NOMO-1 treated with dmso at 0.1 percent for 144 hours (cell line): ENCODE results near the gene CHRNA1.

Experiments used
- DNase-seq: peaks from one replicate; lab custom pipeline; 2025; ENCODE audit not compliant: unreplicated experiment; lab: John Stamatoyannopoulos, UW

CHRNA1 gene

DNA sequence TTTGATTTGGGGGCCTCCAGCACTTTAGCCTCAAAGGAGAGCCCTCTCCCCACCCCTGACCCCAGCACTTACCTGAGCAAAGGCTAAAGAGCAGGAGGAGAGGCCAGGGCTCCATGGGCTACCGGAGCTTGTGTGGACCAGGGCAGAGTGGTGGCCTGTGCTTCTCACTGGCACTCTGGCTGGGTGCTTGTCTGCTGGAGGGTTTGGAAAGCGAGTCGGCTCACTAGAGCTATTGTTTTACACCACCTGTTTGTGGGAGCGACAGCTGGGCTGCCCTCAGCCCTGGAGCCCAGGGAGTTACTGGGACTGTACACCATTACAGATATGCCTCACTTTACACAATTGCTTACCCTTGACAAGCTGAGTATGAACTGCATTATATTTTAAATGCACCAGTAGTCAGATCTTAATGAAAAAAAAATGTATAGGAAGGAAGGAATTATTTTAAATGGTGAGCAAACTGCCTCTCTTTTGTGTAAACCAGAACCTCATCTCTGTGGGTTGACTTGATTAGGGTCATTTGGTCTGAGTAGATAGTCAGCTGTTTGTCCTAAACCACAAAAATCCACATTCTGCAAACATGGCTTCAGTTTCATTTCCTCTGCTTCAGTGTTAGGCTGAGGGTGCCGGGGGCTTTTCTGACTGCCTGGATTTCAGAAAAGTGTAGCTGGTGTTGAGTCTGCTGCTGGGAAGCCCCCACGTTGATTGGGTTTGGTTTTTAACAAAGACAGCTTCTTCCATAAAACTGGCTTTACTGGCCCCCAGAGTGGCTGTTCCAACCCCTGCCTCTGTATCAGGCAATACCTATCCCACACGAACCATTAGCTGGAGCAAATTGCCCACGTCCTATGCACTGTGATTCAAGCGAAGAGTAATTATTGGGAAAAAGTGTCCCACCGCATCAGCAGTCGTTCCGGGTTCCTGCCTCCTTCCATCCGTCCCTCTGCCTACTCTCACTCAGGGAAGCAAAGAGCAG lies at the start of gene CHRNA1:
Gene CHRNA1, minus strand, starts transcription at position 193 of the 976 bp plus-strand sequence. Its CDS starts 78 bp downstream, at position 115.
- no peak for DNase-seq

DNA sequence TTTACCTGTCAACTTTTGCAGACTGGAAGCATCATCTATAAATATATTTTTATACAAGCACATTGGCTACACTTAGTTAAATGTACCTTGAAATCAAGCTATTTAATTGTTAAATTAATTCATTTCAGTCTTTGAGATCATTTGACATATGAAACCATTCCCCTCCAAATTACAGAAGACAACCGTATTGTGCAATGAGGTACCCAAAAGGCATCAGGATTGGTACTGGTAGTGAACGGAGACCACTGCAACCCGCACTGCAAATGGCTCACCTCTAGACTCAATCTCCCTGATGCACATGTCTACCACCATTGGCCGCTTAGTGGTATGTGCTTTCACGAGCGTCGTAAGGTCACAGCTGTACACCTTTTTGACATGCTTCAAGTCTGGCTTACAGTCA lies 47.8 kb upstream of the CHRNA1 start:
- no peak for DNase-seq

DNA sequence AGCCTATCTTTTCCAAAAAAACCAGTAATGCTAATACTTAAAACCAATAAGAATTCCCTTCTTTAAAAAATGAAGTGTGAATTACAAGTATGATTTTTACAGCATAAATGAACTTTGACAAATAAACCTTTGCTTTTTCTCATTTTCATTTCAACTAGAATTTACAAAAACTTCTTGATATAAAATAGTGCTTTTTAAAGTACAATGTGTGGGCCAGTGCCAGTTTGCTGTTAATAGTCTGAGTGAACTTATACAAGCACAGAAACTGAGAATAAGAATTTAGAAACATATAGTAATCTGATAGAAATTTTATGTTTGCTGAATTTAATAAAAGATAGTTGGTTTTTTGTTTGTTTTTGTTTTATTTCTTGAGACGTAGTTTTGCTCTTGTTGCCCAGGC lies 43.7 kb upstream of the CHRNA1 start:
- no peak for DNase-seq

DNA sequence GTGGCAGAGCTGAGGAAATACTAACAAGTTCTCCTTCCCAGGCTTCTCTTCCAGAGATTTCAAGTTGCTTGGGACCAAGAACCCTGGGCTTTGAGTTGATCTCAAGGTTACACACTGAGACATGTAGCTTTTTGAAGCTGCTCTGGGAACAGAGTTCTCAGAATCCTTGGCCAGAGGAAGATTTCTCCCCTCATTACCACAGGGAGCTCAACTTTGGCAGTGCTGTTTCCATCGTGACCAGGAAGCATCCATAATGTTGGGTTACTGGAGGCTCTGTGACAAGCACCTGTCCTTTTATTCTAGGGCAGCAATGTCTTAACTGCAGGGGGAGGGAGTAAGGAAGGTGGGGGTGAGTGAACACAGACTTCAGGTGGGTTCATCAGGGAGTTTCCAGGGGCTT lies 41.5 kb upstream of the CHRNA1 start:
- DNase-seq = no peak

DNA sequence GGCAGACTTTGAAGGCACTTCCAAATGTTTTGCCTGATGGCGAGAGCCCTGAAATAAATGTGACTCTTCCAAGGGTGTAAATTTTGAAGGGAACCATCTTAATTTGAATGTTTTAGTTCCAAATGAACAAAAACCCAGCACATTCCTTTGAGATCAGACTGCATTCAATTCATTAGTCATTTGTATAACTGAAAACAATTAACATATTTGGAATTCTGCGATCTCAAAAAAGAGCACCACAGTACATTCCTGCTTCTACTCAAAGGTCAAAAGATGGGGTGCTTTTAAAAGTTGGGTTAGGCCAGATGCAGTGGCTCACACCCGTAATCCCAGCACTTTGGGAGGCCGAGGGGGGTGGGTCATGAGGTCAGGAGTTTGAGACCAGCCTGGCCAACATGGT lies 38.2 kb upstream of the CHRNA1 start:
- DNase-seq = no peak

DNA sequence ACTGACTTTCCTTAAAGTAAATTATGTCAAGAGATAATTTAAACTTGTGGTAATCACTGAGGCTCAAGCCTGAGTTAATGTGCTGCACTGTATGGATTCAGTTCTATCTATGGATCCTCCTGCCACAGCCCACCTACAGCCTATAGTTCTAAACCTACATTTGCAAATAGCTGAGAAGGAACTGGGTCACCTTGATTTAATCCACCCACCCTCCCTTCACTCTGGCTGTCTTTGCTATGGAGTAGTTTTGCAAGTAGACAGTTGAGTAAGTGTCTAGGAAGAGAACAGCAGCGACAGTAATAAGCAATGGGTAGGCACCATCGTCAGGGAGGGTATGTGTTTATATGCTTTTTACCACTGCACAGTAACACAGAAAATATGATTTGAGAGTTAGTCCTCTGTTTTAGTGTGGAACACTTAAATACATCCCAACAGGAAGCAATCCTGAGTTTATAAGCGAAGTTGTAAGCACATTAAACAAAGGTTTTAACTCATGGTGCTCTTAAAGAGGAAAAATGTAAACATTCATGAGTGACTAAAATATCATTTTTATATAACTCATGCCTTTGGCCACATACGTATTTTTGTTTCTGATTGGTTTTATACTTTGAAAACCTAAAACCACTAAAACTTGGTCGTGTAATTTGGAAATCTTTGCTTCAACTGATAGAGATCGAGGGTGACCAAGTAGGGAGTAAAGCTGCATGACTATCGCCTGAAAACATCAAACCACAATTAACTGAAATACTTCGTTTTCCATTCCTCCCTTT lies 36.3 kb upstream of the CHRNA1 start:
- DNase-seq = no peak

DNA sequence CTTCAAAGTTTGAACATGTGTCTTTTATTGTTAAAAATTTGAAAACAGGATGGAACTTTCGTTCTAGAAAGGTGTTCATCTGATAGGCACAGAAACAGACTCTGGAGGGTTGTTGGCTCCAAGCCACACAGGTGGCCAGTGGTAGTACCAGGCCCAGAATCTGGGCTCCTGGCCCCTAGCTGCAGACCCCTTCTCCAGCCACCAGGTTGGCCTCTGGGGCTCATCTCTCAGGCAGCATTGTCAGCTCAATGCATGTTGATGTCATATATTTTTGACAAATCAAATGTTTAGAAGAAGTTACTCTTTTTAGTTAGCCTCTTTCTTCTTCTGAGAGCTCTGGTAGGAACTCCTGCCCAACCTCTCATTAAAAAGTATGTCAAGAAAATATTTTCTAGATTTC lies 34.5 kb upstream of the CHRNA1 start:
- DNase-seq = no peak

DNA sequence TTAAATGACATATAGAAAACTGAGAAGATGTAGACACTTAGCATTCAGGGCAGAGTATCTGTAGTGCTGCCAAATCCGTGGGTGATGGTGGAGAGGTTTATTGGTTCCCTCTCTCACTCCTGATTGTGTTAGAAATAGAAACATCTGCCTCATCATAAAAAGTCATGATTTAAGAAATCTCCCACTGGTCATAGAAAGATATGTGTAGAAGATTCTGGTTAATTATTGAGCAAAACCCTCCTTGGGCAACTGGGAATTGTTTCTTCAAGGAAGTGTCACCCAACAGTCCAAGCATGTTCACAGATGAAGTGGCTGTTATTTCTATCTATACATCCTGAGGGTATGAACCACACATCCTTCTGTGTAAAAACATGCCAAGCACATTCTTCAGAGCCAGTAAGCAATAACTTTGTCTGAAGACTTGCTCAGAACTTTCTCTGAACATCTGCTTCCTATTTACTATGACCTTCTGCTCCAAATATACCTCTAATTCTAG lies 33.6 kb upstream of the CHRNA1 start:
- DNase-seq = no peak

DNA sequence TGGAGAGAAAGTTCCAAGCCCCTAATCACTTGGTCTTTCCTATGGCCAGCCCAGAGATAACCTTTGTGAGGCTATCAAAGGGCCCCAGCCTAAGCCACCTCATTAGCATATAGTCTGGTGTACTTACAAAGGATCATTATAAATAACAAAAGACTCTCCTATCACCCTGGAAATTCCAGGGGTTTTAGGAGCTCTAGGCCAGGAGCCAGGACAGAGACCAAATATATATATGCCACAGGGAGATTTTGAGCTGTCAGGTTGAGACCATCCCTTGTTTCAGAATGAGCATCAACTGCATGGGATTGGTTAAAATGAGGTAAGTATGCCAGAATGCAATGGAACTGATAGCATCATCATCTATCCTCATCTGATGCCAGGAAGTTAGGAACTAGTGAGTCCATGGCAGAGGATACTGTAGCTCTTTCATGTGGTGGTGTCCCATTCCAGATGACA lies 32.1 kb upstream of the CHRNA1 start:
- no peak for DNase-seq

DNA sequence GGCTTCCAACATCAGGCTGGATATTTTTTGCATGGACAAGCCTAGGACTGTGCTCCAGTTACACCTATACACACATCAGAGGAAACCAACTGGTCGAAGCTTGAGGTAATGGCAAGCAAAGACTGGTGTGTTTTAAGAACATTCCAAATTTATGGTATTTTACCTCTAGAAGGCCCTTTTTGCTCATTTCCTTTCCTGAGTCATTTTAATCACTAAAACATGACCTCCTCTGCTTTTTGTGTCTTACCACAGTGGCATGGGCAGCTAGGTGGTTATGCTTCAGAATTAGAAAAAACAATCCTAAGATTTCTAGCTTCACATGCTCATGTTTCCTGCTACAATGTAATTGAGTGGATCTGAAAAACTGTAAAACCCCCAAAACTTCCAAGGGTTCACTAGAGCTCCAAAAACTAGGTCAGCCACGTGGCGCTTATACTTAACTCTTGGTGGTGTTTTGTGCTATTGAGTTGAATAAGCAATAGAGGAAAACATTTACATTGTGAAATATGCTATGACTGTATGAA lies 30.6 kb upstream of the CHRNA1 start:
- DNase-seq = no peak

DNA sequence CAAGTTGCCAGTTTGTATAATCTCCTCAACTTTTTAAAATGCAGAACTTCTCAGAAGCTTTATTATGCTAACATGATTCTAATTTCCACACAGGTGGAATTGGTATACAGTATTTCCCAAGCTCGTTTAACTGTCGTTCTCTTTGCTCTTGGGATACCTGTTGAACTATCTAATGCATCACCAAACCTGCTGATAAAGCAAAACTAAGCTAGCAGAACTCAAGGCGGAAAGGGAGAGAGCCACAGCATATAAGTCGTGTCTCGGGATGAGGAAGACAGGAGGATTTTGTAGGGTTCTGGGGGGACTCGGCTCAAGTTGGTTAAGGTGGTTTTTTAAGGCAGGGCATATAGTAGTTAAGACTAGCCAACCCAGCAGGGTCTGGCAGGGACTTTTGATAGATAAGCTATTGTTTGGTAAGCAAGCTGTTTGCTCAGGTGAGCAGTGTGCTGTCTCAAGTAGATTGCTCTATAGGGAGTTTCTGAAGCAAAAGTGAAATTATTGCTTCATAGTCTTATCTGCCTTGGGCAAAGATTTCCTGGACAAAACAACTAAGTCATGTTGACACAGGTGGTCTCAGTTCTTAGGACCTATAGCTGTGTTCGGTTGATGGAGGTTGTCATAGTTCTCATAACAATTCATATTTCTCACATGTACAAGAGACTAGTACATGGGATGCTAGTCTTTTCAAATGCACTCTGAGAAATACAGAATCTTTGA lies 28.2 kb upstream of the CHRNA1 start:
- no peak for DNase-seq

DNA sequence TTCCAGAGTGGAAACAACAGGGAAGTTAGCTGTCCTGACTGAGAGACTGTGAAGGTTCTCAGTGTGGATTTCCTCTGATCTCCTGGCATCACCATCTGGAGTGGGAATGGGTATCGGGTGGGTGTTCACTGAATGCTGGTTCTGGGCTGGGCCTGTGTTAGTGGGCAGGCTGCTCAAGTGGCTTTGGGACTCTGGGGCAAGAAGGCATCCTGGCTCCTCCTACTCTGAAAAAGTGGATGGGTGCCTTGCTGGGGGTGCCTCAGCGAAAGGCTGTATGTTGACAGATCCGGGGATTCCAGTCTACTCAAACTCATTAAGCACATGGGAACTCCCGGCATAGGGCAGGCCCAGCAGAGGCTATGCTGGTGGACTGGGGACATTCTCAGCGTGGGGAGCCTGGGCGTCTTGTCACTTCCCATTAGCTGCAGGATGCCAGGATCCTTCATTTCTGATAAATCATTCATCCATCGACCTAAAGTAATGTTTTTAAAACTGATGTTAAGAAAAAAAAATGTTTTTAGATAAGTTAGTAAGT lies 27.5 kb upstream of the CHRNA1 start:
- no peak for DNase-seq

DNA sequence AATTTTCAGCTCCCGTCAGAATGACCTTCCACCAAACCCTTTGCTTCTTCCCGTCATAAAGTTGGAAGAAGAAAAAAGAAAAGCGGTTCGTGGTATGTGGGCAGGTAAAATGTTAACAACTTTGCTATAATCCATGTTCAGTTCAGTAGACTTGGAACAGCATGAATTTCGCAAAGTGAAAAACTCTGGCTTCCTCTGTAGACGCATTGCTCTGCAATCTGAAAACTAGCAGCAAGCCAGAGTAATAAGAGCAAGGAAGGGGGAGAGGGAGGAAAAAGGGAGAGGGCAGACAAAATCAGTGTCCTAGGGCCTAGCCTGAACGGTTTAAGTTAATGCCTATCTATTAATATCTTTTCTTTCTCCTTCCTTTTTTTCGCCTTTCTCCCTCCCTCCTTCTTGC lies 26.7 kb upstream of the CHRNA1 start:
- DNase-seq = no peak

DNA sequence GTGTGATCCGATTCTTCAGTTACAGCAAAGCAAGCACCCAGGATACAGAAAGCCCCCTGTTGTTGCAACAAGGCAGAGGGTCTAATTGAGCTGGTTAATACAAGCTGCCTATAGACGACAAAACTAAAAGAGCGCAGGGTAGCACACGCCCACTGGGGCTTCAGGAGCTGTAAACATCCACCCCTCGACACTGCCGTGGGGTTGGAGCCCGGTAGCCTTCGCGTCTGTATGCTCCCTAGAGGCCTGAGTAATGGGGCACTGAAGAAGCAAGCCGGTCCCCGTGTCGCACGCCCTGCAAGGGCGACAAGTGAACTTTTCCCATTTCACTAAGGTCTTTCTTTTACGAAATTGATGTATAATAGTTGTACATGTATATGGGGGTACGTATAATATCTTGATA lies 24.7 kb upstream of the CHRNA1 start:
- no peak for DNase-seq

DNA sequence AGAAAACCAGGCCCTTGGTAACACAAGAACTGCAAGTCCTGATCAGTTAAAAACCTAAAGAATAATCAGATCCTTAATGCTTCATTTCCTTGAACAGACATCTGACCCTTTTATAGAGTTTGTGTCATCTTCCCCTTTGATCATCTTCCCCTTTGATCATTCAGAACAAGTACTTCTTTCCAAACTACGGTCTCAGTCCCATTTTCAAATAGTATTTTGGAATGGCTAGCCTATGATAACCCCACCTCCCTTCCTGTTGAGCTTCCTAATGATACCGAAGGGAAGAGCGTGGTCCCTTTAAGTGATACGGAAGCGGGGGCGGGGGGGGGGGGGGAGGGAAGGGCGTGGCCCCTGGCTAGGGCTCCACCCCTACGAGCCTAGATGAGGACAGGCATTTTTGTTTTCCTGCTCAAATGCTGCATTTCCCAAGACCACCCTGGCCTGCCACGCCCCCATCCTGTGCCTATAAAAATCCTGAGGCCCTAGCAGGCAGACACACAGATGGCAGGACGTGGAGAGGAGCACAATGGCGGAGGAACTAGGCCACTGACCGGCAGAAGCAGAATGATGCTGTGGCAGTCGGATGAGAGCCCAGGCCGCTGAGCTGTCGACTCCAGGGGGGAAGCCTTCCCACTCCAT lies 24.1 kb upstream of the CHRNA1 start:
- no peak for DNase-seq

DNA sequence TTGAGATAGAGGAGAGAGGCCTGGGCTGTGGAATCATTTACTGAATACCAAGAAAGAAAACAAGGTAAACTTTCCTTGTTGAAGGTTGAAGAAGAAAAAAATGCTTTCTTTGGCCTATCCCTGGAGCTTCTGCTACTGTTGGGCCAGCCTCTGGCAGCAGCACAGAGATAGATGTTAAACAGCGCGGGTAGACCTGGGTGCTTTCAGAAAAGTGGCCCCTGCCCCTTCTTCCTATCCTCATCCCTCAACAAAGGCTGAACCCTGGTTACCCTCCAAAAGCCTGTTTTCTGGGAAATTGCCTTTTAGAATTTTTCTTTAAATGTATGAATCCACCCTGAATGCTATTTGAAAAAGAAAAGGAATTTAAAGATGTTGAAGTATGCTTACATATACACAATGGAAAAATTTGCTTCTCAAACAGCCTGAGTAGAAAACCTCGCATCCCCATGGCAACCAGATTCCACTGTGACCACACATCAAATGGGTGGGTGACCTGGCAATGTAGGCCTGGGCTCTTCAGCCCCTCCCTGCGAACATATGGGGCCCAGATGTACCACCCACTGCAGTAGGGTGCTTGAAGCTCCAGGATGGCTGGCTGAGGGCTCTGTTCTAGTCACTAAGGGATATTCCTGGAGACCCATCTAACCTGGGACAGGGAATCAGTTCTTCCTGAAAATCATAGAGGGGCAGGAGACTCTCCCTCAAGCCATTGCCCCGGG lies 23.4 kb upstream of the CHRNA1 start:
- DNase-seq = no peak

DNA sequence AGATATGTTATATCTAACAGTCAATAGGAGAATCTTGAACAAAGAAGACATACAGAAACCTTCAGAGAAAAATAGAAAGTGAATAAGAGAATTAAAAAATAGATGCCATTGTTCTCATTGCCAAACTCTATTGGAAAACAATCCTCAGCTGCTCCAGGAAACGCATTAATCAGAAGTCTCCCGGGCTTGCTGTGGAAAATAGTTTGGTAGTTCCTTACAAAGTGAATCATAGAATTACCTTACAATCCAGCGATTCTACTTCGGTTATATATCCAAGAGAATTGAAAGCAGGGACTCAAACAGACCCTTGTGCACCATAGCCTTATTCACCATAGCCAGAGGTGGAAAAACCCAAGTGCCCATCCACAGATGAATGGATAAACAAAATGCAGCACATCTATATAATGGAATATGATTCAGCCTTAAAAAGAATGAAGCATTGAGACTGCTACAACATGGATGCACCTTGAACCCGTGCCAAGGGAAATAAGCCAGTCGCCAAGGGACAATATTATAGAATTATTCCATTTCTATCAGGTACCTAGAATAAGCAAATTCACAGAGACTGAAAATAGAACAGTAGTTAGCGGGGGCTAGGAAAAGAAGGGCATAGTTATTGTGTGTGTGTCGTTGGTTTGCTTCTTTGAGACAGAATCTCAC lies 21.9 kb upstream of the CHRNA1 start:
- no peak for DNase-seq

DNA sequence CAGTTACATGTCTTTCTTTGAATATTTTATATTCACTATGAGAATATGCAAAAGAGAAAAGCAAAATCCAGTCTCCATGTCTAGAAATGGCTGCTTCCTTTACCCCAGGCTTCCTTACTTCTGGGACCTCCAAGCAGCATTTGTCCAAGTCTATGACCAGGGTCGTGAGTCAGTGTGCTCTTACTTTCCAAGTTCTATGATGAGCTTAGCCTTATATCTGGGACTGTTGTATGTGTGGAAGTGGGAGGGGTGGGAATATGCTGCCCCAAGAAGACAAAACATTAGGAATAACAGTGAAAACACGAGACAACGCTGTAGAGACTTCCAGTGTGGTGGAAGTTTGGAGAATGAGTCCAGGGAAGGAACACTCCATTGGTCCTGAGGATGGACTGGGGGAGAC lies 21.2 kb upstream of the CHRNA1 start:
- DNase-seq = no peak

DNA sequence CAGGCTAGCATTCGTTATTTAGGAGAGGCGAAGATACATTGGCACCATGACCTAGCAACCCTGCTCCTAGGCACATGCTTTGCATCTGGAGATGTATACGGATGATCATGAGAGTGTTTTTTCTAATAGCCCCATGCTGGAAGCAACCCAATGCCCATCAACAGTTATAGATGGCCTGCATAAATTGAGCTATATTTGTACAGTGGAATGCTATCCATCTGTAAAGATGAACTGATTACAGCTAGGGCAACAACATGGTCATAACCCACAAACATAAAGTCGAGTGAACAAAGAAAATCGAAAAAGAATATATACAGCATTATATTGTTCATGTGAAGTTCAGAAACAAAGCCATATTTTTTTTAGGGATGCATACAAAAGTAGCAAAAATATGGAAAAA lies 20.6 kb upstream of the CHRNA1 start:
- DNase-seq = no peak
